Central memory CD8-positive, alpha-beta T cell (primary cell): ENCODE data around the gene KIF3C.
"Not testable (repeated sequence)": the region's sequence is repeated elsewhere in the genome, so short reads cannot be mapped to it uniquely, and the experiment has no call there.

Source experiments
- ATAC-seq: fragments of 150-1000 bp; cut with Tn5 transposase; replicated peaks from 2 replicates; pipeline ENCODE4 v1.10.0; 2022; ENCODE audit warnings: mild to moderate bottlenecking, moderate FRiP score, moderate number of reproducible peaks; ENCODE audit not compliant: poor library complexity, severe bottlenecking; ENCODE audit errors: extremely low read depth
- DNase-seq, 2 donors: peaks; one replicate each; pipeline ENCODE4 v3.0.0; 2021; ENCODE audit warnings: low spot score in 2 of 2
- H3K27ac Mint-ChIP-seq: one replicate; pipeline ENCODE4 v1.8.0; 2022; ENCODE audit warnings: low read depth, mild to moderate bottlenecking, moderate library complexity, mixed read lengths
- H3K27me3 Mint-ChIP-seq: one replicate; pipeline ENCODE4 v1.8.0; 2022; ENCODE audit warnings: mixed read lengths
- H3K36me3 Mint-ChIP-seq: one replicate; pipeline ENCODE4 v1.8.0; 2022; ENCODE audit warnings: mild to moderate bottlenecking, moderate library complexity, mixed read lengths; ENCODE audit not compliant: insufficient read depth
- H3K4me1 Mint-ChIP-seq: one replicate; pipeline ENCODE4 v1.8.0; 2022; ENCODE audit warnings: mixed read lengths
- H3K4me3 Mint-ChIP-seq: one replicate; pipeline ENCODE4 v1.8.0; 2022; ENCODE audit warnings: mild to moderate bottlenecking, moderate library complexity, mixed read lengths
- H3K9me3 Mint-ChIP-seq: one replicate; pipeline ENCODE4 v1.8.0; 2022; ENCODE audit warnings: mixed read lengths

KIF3C gene

DNA sequence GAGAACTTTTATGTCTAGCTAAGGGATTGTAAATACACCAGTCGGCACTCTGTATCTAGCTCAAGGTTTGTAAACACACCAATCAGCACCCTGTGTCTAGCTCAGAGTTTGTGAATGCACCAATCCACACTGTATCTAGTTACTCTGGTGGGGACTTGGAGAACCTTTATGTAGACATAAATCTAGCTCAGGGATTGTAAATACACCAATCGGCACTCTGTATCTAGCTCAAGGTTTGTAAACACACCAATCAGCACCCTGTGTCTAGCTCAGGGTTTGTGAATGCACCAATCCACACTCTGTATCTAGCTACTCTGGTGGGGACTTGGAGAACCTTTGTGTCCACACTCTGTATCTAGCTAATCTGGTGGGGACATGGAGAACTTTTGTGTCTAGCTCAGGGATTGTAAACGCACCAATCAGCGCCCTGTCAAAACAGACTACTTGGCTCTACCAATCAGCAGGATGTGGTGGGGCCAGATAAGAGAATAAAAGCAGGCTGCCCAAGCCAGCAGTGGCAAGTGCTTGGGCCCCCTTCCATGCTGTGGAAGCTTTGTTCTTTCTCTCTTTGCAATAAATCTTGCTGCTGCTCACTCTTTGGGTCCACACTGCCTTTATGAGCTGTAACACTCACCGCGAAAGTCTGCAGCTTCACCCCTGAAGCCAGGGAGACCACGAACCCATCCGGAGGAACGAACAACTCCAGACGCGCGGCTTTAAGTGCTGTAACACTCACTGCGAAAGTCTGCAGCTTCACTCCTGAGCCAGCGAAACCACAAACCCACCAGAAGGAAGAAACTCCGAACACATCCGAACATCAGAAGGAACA, 66.1 kb downstream of the KIF3C start:
- not testable (repeated sequence) for H3K27me3 Mint-ChIP-seq, H3K36me3 Mint-ChIP-seq, H3K4me1 Mint-ChIP-seq, H3K9me3 Mint-ChIP-seq
- DNase-seq (peak; percentile 20 to 25), ATAC-seq (peak; percentile 32)
- peak overlapping the region; percentile 79 for H3K4me3 Mint-ChIP-seq
- H3K27ac Mint-ChIP-seq: peak overlapping the region; percentile 36

DNA sequence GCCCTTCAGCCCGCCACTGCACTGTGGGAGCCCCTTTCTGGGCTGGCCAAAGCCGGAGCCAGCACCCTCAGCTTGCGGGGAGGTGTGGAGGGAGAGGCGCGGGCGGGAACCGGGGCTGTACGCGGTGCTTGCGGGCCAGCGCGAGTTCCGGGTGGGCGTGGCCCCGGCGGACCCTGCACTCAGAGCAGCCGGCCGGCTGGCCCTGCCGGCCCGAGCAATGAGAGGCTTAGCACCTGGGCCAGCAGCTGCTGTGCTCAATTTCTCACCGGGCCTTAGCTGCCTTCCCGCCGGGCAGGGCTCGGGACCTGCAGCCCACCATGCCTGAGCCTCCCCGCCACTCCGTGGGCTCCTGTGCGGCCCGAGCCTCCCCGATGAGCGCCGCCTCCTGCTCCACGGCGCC, 66.9 kb downstream of the KIF3C start:
- not testable (repeated sequence) for ATAC-seq, H3K36me3 Mint-ChIP-seq, H3K27me3 Mint-ChIP-seq, H3K9me3 Mint-ChIP-seq, H3K27ac Mint-ChIP-seq, H3K4me3 Mint-ChIP-seq, DNase-seq, H3K4me1 Mint-ChIP-seq

DNA sequence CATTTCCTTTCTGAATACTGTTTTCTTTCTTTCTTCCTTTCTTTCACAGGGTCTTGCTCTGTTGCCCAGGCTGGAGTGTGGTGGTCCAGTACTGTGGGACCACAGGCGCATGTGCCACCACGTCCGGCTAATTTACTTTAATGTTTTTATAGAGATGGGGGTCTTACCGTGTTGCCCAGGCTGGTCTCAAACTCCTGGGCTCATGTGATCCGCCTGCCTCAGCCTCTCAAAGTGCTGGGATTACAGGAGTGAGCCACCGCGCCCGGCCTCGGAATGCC, 68.7 kb downstream of the KIF3C start:
- not testable (repeated sequence) for H3K27me3 Mint-ChIP-seq, H3K36me3 Mint-ChIP-seq, H3K4me1 Mint-ChIP-seq, H3K9me3 Mint-ChIP-seq, H3K4me3 Mint-ChIP-seq, ATAC-seq, DNase-seq
- peak overlapping the region; percentile 20 for H3K27ac Mint-ChIP-seq

DNA sequence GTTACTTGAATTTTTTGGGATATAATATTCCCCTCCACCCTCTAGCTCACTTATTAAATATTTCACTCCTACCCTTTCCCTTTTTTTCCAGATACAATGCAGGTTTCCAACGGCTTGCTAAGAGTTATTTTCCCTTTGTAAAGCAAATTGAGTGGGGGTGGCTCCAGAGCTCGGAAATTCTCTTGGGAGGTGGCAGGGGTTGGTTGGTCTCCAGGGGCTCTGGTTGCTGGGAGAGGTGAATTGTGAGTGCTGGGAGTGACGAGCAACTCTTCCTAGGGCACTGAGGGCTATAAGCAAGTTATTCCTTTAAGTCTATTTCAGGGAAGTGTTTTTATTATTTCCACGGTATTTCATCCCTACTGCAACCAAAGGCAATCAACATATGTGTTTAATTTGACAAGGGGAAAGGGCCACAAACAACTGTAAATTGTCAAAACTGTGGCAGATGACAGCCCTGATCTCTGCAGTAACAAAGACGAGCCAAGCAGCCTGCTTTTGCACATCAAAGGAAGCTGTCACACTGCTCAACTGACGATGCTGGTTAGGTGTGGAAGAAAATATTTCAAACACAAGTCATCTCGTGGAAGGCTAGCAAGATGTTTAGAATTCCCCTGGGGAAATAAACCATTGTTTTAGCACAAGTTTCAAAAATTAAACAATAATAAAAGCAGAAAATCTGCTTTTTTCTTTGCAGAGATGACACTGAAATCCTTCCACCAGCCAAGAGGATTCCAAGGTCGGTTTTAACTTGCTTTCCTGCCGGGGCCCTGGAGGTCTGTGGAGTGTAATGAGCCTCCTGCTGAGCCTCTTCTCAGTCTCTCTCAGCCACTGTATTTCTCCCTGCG, 69.2 kb downstream of the KIF3C start:
- ATAC-seq (no peak), DNase-seq (no peak)
- Mint-ChIP-seq H3K27me3 (no peaks in the 10 kb centered on the region), H3K9me3 (no peaks in the 10 kb centered on the region), H3K4me1 (peaks cover 9% of the 10 kb centered on the region), H3K36me3 (no peaks in the 10 kb centered on the region), H3K4me3 (no peak overlapping the region), H3K27ac (peak overlapping the region; percentile 20)

DNA sequence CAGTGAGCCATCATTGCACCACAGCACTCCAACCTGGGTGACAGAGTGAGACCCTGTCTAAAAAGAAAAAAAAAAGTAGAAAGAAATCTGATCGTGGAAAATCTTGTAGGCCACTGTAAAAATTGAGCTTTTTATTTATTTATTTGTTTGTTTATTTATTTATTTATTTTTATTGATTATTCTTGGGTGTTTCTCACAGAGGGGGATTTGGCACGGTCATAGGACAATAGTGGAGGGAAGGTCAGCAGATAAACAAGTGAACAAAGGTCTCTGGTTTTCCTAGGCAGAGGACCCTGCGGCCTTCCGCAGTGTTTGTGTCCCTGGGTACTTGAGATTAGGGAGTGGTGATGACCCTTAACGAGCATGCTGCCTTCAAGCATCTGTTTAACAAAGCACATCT, 72.7 kb downstream of the KIF3C start:
- not testable (repeated sequence) for H3K4me1 Mint-ChIP-seq, H3K36me3 Mint-ChIP-seq, H3K27ac Mint-ChIP-seq, DNase-seq, ATAC-seq, H3K9me3 Mint-ChIP-seq, H3K4me3 Mint-ChIP-seq, H3K27me3 Mint-ChIP-seq

DNA sequence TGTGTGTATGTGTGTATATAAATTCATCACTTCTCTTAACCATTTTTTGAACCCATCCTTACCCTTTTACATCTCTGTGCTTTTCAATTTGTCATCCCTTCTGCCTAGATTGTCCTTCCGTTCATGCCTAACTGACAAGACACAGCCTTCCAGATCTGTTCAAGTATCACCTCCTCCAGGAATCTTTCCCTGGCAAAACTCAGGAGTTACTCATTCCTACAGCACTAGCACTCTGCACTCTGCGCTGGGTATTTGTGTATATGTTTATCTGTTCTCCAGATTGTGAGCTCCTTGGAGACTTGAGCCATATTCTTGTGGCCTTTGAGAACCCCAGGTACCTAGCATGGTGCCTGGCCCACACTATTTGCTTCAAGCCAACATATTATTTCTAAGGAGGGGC, 77.2 kb downstream of the KIF3C start:
- no peak overlapping the region for H3K4me3 Mint-ChIP-seq
- no peaks in the 10 kb centered on the region for H3K27me3 Mint-ChIP-seq
- no peaks in the 10 kb centered on the region for H3K4me1 Mint-ChIP-seq
- H3K36me3 Mint-ChIP-seq: no peaks in the 10 kb centered on the region
- no peak for DNase-seq
- no peak overlapping the region for H3K27ac Mint-ChIP-seq
- no peak for ATAC-seq
- H3K9me3 Mint-ChIP-seq: no peaks in the 10 kb centered on the region

DNA sequence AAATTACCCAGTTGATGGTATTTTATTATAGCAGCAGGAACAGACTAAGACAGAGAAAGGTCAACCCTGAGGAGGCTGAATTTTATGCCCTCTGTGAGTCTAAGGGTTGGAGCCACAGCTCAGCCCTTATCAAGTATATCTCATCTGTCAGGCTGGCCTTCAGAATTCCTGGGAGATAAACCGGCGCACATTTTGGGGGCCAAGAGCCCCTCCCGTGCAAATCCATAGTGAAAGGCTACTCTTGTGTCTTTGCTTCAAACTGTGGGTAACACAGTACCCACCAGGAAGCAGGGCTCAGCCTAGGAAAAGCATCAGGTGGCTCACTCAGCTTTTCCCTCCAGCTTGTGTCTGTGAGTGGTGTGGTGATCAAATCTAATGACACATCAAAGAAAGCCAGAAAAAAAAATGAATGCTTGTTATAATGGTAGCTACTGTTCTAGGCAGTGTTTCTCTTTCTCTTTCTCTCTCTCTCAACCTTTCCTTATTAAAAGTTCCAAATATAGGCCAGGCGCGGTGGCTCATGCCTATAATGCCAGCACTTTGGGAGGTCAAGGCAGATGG, 79.0 kb downstream of the KIF3C start:
- H3K9me3 Mint-ChIP-seq: no peaks in the 10 kb centered on the region
- no peaks in the 10 kb centered on the region for H3K27me3 Mint-ChIP-seq
- H3K36me3 Mint-ChIP-seq: no peaks in the 10 kb centered on the region
- DNase-seq (no peak), ATAC-seq (no peak)
- H3K4me1 Mint-ChIP-seq: no peaks in the 10 kb centered on the region
- no peak overlapping the region for H3K27ac Mint-ChIP-seq
- H3K4me3 Mint-ChIP-seq: no peak overlapping the region

DNA sequence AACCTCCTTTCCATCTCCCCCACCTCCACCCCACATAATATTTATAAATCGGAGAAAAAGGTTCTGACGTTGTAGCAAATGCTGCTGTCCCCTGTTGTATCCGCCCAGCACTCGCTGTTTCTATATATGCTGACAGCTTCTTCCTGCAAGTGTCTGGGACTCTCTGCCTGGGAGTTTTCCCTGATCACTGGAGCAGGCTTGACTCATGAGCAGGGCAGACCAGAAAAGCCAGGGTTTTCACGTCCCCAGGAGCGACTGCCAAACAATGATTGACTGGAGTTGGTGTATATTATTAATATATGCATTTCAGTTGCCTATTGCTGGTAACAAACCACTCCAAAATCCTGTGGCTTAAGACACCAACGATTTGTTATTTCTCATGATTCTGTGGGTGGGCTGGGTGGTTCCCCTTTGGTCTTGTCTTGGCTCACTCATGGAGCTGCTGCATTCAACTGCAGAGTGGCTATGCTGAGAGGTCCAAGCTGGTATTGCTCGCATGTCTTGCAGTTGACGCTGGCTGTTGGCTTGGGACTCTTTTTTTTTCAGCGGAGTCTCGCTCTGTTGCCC, 82.8 kb downstream of the KIF3C start:
- Mint-ChIP-seq H3K27me3 (no peaks in the 10 kb centered on the region), H3K9me3 (no peaks in the 10 kb centered on the region), H3K4me3 (no peak overlapping the region), H3K4me1 (no peaks in the 10 kb centered on the region), H3K27ac (no peak overlapping the region), H3K36me3 (no peaks in the 10 kb centered on the region)
- ATAC-seq (no peak), DNase-seq (no peak)

DNA sequence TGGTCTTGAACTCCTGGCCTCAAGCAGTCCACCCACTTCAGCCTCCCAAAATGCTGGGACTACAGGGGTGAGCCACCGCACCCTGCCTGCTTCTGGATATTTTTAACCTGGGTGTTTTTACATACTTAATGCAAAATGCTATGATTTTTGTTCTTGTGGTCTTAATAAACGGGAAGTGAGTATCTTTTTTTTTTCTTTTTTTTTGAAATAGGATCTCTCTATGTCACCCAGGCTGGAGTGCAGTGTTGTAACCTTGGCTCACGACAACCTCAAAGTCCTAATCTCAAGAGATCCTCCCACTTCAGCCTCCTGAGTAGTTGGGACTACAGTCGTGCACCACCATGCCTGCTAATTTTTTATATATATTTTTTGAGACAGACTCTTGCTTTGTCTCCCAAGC, 84.8 kb downstream of the KIF3C start:
- Mint-ChIP-seq H3K9me3 (no peaks in the 10 kb centered on the region), H3K27ac (no peak overlapping the region), H3K4me3 (no peak overlapping the region), H3K4me1 (no peaks in the 10 kb centered on the region), H3K27me3 (no peaks in the 10 kb centered on the region), H3K36me3 (no peaks in the 10 kb centered on the region)
- no peak for ATAC-seq
- DNase-seq: no peak

DNA sequence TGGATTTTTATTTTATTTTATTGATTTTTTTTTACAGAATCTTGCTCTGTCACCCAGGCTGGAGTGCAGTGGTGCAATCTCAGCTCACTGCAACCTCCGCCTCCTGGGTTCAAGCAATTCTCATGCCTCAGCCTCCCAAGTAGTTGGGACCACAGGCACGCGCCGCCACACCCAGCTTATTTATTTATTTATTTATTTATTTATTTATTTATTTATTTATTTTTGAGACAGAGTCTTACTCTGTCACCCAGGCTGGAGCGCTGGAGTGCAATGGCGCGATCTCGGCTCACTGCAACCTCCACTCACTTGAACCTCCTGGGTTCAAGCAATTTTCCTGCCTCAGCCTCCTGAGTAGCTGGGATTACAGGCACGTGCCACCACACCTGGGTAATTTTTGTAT, 86.0 kb downstream of the KIF3C start:
- not testable (repeated sequence) for H3K27ac Mint-ChIP-seq, H3K36me3 Mint-ChIP-seq, ATAC-seq

DNA sequence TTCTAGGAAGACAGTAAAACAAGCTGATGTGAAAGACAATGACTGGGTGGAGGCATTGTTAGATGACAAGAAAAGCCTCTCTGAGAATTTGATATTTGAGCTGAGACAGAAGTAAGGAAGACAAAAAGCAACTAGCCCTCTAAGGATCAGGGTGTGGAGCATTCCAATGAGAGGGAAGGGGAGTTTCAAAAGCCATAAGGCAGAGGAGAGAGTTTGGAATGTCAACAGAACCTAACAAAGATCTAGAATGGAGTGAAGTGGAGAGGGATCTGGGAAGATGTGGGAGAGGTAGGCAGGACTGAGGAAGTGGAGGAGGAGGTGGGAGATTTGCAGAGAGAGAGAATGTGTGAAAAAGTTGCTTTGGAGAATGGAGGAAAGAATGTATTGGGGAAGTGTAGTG, 86.7 kb downstream of the KIF3C start:
- H3K9me3 Mint-ChIP-seq: no peaks in the 10 kb centered on the region
- no peak overlapping the region for H3K27ac Mint-ChIP-seq
- DNase-seq (no peak), ATAC-seq (no peak)
- H3K4me3 Mint-ChIP-seq: no peak overlapping the region
- no peaks in the 10 kb centered on the region for H3K27me3 Mint-ChIP-seq
- H3K4me1 Mint-ChIP-seq: no peaks in the 10 kb centered on the region
- no peaks in the 10 kb centered on the region for H3K36me3 Mint-ChIP-seq

More for the DNA sequence above, 86.0 kb downstream of the KIF3C start:
- not testable (repeated sequence) for H3K4me1 Mint-ChIP-seq, DNase-seq, H3K4me3 Mint-ChIP-seq, H3K27me3 Mint-ChIP-seq, H3K9me3 Mint-ChIP-seq

DNA sequence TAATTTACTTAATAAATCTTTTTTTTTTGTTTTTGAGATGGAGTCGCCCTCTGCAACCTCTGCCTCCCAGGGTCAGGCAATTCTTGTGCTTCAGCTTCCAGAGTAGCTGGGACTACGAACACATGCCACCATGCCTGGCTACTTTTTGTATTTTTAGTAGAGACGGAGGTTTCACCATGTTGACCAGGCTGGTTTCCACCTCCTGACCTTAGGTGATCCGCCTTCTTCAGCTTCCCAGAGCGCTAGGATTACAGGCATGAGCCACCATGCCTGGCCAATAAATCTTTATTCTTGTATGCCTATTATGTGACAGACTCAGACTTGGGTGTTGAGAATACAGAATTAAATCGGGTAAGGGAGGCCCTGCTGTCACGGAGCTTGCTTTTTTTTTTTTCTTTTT, 87.3 kb downstream of the KIF3C start:
- Mint-ChIP-seq H3K27me3 (no peaks in the 10 kb centered on the region), H3K36me3 (no peaks in the 10 kb centered on the region), H3K4me3 (no peak overlapping the region), H3K9me3 (no peaks in the 10 kb centered on the region), H3K27ac (no peak overlapping the region), H3K4me1 (no peaks in the 10 kb centered on the region)
- no peak for ATAC-seq
- no peak for DNase-seq
